Stromal cell of bone marrow (primary cell): ENCODE data around the gene BAHCC1.

Source experiments
- DNase-seq: peaks from one replicate; pipeline ENCODE4 v3.0.0-alpha.2; 2012; ENCODE audit warnings: low read depth

The BAHCC1 gene

DNA sequence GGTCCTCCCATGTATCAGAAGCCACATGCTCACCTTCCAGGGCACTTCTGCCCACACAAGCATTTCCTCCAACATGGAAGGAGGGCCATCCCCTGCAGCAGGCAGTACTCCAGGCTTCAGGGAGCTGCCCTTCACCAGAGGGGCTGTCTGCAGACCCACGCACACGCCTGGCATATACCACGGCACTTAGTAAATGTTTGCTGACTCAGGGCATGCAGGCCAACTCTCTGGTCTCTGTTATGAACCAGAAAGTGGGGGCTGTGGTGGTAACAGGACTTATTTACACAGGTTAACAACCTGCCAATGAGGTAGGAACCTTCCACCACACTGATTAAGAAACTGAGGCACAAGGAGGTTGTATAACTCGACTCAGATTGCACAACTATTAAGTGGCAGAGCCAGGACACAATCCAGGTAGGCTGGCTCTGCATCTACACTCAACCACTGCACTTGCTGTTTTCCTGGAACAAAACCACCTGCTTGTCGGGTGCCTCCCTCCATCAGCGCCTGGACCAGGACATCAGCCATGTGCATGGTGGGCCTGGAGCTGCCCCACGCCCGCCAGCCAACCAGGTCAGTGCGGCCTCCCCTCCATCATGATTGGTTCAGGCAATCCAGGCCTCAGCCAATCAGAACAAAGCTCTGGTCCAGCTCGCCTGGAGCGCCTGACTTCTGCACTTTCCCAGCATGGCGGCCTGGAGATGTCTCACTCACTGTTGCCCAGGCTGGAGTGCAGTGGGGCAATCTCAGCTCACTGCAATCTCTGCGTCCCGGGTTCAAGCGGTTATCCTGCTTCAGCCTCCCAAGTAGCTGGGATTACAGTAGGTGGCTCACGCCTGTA is 98.2 kb downstream of the BAHCC1 start:
- DNase-seq, result no peak

DNA sequence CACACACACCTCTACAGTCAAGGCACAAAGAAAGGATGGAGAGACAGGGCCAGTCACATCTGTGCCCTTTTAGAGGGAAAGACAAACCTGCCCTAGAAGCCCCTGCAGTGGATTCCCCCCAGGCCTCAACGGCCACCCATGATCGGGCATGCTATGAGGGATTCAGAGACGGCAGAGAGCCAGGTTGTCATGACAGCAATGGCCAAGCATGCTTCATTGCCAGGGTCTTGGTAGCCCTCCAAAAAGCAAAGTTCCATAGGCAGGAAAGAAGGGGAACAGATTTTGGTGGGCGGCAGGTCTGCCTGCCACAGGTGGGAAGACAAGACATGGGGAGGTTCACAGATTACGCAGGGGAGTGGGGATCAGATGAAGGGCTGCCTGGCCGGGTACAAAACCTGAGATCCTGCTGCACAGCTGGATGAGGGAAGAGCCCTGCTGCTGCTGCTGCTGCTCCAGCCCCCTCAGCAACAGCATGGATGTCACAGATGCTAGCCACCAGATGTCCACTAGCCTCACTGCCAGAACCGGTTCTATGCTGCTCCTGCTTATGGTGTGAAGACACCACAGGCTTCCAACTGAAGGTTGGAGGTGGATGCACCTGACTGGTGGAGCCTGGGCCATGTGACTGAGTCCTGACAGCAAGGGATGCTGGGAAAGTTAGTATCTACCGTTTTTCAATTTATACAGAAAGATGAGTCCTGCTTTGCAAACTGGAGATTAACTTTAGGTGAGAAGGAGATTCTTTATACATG is 99.5 kb downstream of the BAHCC1 start:
- no peak for DNase-seq

DNA sequence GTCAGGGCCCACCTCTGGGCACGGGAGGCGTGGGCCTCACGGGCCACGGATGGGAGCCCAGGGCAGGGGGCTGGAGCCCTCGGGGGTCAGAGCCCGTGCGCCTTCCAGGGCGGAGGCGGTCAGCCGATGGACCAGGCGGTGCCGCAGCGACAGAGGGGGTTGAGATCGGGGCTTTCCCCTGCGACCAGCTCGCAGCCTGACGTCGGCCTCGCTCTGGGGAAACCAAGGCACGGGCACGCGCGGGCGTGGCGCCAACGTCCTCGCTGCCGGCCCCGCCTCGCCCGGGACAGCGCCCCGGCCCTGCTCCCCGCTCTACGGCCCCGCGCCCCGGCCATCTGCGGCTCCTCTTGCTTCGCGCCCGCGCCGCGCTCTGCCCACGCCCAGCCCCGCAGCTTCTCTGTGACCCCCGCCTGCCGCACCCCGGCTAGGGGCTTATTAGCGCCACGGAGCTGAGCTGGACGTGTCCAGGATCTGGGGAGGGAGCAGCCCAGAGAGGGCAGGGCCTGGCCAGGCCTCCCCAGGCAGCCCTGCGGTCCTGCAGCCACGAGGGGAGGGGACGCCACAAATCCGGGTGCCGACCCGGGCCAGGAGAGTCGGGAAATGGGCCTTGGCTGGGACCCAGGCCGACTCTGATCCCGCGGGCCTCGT is 103.8 kb downstream of the BAHCC1 start:
- no peak for DNase-seq

DNA sequence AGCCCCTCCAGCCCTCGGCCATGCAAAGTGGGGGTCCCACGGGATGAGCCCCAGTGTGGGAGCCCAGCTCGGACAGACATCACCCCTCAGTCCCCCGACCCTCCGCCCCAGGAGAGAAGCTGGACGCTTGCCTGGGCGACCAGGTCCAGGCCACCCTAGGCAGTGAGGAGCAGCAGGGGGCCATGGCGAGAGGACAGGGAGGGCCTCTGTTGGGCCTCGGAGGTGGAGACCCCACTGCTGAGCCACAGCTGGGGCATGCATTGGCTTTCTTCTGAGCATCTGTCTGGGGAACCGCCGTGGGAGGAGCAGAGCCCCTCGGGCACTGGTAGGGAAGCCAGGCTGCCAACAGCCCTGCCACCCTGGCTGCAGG is 104.3 kb downstream of the BAHCC1 start:
- DNase-seq, result no peak

DNA sequence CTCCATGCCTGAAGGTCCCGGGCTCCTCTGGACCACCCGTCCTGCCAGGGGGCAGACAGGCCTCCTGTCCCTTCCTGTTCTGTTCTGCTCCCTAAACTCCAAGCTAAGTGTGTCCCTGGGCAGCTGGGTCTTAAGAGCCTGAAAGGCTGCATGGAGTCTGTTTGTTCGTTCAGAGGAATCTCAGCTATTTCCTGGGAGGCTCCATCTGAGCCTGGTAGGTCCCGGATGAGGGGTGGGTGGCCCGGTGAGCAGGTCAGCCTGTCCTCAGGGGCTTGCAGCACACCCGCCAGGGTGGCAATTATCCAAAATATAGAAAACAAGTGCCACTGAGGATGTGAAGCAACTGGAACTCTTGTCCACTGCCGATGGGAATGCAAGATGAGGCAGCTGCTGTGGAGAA is 104.8 kb downstream of the BAHCC1 start:
- DNase-seq, result no peak

DNA sequence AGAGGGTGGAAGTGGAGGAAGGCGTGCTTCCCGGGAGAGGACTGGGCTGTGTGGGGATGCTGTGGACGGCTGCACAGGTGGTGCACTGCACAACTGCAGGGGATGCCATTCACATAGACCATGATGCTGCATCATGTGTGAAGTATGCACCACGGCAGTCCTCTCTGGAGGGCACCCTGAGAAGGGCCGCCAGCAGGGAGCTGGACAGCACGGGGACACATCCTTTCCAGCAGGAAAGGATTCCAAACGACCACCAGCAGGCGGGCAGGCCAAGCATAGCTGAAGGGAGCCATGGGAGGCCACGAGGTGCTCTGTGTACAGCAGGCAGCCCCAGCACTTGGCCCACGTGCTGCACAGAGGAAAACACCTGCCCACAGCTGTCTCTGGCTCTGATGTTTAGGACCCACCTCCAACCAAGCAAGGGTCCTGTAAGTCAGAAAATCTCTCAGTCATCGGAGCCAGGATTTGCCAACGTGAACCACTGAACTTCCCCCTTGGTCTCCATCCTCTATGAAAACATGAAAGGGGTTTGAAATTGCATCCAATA is 107.3 kb downstream of the BAHCC1 start:
- no peak for DNase-seq

DNA sequence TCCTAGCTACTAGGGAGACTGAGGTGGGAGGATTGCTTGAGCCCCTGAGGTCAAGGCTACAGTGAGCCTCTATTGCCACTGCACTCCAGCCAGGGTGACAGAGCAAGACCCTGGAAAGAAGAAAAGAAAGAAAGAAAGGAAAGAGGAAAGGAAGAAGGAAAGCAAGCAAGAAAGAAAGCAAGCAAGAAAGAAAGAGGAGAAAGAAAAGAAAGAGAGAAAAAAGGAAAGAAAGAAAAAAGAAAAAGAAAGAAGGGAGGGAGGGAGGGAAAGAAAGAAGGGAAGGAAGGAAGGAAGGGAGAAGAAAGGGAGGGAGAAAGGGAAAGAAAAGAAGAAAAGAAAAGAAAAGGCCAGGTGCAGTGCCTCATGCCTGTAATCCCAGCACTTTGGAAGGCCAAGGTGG is 108.4 kb downstream of the BAHCC1 start:
- DNase-seq, result no peak

DNA sequence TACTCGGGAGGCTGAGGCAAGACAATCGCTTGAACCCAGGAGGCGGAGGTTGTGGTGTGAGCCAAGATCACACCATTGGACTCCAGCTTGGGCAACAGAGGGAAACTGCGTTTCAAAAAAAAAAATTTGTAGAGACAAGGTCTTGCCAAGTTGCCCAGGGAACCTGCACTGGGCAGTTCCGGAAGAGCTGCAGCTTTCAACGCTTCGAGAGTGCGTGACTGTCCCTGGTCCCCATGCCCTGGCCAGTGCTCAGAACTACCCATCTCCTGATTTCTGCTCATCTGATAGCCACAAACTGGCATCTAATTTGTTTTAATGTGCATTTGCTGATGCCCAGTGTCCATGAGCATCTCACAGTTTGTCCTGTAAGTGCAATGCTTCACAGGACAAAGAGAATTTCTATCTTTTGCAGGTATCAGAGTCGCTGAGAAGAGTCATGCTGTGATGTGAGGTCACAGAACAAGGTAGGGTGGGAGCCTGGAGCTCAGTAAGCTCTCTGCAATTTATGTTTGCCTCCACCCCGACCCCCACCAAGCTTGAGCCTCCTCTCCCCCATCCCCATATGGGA is 113.5 kb downstream of the BAHCC1 start:
- no peak for DNase-seq

DNA sequence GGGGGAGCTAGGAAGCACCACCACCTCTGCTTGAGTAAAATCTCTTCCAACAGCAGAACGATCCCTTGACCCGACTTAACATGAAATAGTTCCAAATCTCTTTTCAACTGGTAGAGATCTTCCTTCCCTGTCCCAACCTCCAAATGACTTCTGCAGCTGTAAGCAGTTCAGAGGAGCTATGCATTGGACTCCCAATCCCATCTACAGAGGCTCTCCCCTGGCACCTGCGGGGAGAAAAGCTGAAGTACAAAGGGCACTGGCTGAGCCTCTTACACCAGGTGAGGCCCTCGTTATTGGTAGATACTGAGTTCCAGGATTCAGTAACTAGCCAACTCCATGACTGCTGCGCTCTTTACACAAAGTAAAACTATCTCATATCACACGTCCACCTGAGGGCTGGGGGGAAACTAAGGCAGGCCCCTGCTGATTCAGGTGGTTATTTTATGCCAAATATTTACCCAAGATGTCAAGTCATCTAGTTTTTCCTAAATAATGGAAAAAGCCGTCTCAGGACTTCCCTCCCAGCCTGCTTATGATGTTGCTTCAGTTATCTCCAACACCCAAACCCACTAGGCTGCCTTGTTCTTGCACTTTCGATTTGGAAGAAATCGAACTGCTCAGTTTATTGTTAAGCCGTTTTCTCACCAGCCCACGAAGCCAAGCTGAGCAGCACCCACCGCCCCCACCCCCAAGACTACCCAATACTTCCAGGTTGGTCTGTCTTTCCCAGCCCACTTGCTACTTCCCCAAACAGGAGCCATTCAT is 114.1 kb downstream of the BAHCC1 start:
- DNase-seq, result no peak

DNA sequence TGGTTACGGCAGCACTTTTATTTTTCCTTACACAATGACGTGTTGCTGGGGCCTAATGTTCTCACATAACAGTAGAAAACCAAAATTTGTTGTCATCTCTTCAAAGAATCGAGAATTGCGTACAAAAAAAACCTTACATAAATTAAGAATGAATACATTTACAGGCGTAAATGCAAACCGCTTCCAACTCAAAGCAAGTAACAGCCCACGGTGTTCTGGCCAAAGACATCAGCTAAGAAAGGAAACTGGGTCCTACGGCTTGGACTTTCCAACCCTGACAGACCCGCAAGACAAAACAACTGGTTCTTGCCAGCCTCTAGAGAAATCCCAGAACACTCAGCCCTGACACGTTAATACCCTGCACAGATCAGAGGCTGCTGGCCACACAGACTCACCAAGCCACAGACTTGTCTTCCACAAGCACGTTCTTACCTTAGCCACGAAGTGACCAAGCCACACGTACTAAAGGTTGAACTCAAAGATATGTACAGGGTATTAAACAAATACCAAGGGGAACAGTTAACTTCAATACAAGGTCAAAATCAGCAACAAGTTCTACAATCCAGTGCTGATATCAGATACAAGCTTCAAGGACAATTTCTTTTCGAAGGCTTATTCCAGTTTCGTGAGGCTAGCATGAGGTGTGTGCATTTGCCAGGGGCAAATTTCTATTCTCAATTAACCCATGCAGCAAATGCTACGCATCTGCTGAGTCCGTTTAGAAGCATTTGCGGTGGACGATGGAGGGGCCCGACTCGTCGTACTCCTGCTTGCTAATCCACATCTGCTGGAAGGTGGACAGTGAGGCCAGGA is 114.9 kb downstream of the BAHCC1 start:
- no peak for DNase-seq

DNA sequence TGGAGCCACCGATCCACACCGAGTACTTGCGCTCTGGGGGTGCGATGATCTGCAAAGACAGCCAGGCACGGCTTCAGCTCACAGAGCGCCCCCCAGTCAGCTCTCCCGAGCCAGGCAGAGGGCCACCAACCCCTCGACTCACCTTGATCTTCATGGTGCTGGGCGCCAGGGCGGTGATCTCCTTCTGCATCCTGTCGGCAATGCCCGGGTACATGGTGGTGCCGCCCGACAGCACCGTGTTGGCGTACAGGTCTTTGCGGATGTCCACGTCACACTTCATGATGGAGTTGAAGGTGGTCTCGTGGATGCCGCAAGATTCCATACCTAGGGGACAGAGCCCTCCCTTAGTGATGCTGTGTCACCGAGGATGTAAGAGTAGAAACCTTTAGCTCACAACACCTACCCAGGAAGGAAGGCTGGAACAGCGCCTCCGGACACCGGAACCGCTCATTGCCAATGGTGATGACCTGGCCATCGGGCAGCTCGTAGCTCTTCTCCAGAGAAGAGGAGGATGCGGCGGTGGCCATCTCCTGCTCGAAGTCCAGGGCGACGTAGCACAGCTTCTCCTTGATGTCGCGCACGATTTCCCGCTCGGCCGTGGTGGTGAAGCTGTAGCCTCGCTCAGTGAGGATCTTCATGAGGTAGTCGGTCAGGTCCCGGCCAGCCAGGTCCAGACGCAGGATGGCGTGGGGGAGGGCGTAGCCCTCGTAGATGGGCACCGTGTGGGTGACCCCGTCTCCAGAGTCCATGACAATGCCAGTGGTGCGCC is 115.7 kb downstream of the BAHCC1 start:
- no peak for DNase-seq

DNA sequence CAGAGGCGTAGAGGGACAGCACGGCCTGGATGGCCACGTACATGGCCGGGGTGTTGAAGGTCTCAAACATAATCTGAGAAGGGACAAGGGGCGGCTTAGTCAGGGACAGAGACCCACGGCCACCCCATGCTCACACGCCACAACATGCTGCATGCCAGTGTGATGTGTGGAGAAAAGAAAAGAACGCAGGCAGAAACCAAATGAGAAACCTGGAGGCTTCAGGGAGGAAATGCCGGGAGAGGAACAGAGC is 116.2 kb downstream of the BAHCC1 start:
- no peak for DNase-seq

DNA sequence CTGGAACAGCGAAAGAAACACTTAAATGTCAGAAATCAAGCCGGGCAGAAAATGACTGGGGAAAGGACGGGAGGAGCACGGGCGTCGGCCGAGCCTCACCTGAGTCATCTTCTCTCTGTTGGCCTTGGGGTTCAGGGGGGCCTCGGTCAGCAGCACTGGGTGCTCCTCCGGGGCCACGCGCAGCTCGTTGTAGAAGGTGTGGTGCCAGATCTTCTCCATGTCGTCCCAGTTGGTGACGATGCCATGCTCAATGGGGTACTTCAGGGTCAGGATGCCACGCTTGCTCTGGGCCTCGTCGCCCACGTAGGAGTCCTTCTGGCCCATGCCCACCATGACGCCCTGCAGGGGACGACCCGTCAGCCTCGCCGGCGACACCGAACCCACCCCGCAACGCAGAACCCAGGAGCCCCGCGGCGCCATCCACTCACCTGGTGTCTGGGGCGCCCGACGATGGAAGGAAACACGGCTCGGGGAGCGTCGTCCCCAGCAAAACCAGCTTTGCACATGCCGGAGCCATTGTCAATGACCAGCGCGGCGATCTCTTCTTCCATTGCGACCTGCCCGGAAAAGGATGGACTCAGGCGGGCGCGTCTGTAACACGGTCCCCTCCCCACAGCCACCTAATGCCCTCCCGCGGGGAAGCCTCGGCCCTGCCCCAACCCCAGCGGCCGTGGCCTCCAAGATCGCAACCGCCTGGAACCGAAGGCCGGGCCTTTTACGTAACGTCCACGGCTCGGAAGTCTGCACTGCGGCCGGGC is 116.7 kb downstream of the BAHCC1 start:
- no peak for DNase-seq

DNA sequence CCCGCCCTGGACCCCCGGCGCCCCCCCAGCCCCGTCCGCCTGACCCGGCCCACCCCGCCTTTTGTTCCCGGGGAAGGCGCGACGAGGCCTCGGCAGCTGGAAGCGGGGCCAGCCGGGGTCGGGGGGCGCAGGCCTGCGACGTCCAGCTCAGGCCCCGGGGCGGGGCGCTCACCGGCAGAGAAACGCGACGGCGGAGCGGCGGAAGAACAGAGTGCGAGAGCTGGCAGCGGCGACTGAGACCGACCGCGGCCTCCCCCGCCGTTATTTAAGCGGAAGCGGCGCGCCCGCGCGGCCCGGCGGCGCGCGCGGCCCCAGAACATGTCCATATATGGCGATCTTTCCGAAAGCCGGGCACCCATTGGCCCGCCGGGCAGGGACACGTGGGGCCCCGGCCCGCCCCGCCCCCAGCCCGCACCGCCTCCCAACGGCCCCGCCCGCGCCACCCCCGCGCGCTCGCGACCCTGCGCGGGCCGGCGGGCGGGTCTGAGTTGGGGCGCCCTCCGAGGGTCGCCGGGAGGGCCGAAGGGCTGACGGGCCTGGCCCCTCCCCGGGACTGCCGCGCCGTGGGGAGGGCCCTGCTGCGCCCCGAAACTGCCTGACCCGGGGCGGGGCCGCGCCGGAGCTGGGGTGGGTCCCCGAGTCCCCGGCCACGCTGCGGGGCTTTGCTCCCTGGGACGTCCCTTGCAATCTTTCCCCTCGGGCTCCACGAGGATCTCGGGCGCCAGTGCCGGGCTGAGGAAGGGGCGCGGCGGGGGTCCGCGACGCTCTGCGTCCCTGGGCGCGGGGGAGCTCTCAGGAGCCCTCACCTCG is 117.5 kb downstream of the BAHCC1 start, which contains the start of gene ACTG1:
Gene ACTG1, minus strand, starts transcription at position 238 of the 810 bp plus-strand sequence. CDS start 445 bp downstream, outside the sequence.
- DNase-seq, result peak; percentile 88

DNA sequence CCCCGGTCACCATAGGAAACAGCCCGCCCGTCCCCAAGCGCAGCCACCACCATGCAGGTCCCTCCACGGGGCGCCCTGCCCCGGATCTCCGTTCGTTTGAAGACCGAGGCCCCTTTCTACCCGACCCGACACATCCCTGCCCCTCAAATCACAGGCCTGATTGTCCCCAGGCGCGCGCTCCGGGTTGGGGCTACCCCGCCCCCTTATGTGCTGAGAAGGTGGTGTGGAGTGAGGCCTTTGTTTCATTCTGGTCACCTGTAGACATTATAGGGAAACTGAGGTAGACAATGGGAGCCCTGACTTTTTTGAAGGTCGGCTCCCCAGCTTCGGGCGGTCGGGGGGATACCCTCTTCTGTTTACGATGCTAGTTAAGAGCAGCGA is 118.1 kb downstream of the BAHCC1 start:
- no peak for DNase-seq

DNA sequence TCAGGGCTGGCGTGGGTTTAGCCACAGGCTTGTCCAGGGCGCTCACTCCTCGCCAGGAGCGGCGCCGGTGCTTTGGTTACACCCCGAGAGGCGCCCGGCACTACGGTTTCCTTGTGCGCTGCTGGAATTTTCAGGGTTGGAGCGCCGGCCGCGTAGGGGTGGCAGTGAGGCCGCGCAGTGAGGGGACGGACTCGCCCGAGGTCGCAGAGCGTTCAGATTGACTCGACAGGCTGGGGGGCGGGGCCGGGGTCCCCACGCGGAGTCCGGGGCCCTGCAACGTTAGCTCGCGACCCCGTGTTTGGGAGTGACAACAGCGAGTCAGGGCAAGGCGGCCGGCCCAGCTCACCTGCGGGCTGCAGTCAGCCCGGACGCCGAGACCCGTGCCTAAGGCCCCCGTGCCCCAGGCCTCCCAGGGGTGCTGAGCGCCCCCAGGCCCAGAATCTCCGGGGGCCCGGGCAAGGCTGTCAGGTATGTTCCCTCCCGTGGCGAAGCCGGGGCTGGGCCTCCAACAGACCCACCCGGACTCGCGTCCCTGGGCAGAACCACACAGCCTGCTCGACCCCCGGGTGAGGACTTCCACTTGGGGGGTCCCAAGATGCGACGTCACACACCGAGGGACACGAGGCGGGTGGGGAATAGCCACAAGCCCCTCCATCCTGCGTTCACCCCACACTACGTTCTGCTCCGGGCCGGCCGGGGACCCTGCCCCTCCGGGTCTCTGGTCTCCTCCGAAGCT is 118.7 kb downstream of the BAHCC1 start:
- no peak for DNase-seq

DNA sequence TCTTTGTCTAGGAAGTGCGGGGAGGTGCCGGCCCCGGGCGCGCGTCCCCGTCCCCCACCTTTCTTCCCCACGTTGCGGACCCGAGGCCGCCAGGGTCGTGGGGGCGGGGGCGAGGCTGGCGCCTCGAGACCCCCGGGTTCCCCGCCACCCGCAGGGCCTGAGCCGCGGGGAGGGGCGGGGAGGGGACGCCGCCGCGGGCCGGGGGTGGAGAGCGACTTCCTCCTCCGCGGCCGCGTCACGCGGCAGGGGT is 119.2 kb downstream of the BAHCC1 start:
- no peak for DNase-seq
